GM12878 (cell line): ENCODE measurements around the gene KLF6. TPM values are rescaled to one million over a fixed set of nuclear protein-coding genes. Genes with fewer than 3 reads are reported as not detected.

Experiments
- ASH2L ChIP-seq: fragments of 300-600, 200-600 bp; sonication (generic); IDR thresholded peaks from 2 replicates; pipeline ENCODE4 v1.6.1; 2017; ENCODE audit warnings: low read depth, mild to moderate bottlenecking, borderline replicate concordance
- ATF7 ChIP-seq: fragments of 450-650 bp; IDR thresholded peaks from 2 replicates; pipeline ENCODE4 v1.6.1; 2016; ENCODE audit warnings: low read depth, mild to moderate bottlenecking
- BCL11A ChIP-seq: IDR thresholded peaks from 2 replicates; pipeline ENCODE4 v1.6.1; 2011; ENCODE audit warnings: low read depth, low read length
- BCLAF1 ChIP-seq: fragments of 450-650 bp; IDR thresholded peaks from 2 replicates; pipeline ENCODE4 v1.6.1; 2017; ENCODE audit warnings: antibody characterized with exemption, mild to moderate bottlenecking, moderate library complexity
- BRCA1 ChIP-seq: IDR thresholded peaks from 2 replicates; pipeline ENCODE4 v1.6.1; 2011; ENCODE audit warnings: low read depth, low read length, improper control_type of control experiment
- ETV6 ChIP-seq, 2 experiments: fragments of 450-650 bp in 1 of 2; IDR thresholded peaks in 1 of 2; conservative IDR thresholded peaks in 1 of 2; 2 replicates each; pipeline ENCODE4 v1.6.1; 2014; ENCODE audit warnings: antibody characterized with exemption in 1 of 2, borderline replicate concordance in 1 of 2, low read depth in 1 of 2, mild to moderate bottlenecking in 1 of 2, moderate library complexity in 1 of 2
- GABPA ChIP-seq: IDR thresholded peaks from 2 replicates; pipeline ENCODE4 v1.6.1; 2014; ENCODE audit warnings: antibody characterized with exemption, low read depth, mild to moderate bottlenecking, inconsistent platforms
- MEF2A ChIP-seq: IDR thresholded peaks from 2 replicates; pipeline ENCODE4 v1.6.1; 2011; ENCODE audit warnings: low read depth, mild to moderate bottlenecking, low read length, moderate library complexity; ENCODE audit not compliant: insufficient read depth
- MYB ChIP-seq: fragments of 150-350 bp; IDR thresholded peaks from 2 replicates; pipeline ENCODE4 v1.6.1; 2014; ENCODE audit warnings: mild to moderate bottlenecking, low read depth, low read length, borderline replicate concordance
- NR2C2 ChIP-seq: IDR thresholded peaks from 2 replicates; pipeline ENCODE4 v1.6.1; 2011; ENCODE audit warnings: borderline replicate concordance, low read depth; ENCODE audit not compliant: control insufficient read depth, insufficient read length
- PAX5 ChIP-seq: IDR thresholded peaks from 2 replicates; pipeline ENCODE4 v1.6.1; 2011; ENCODE audit warnings: low read depth, low read length, borderline replicate concordance
- PBX3 ChIP-seq: IDR thresholded peaks from 2 replicates; pipeline ENCODE4 v1.6.1; 2011; ENCODE audit warnings: mild to moderate bottlenecking, low read depth, low read length, moderate library complexity; ENCODE audit not compliant: insufficient replicate concordance
- POLR2AphosphoS5 ChIP-seq: IDR thresholded peaks from 2 replicates; pipeline ENCODE4 v1.6.1; 2011; ENCODE audit warnings: mild to moderate bottlenecking, low read length, inconsistent platforms
- RAD51 ChIP-seq: fragments of 450-650 bp; IDR thresholded peaks from 2 replicates; pipeline ENCODE4 v1.6.1; 2016; ENCODE audit warnings: moderate library complexity, mild to moderate bottlenecking, inconsistent platforms
- RCOR1 ChIP-seq: conservative IDR thresholded peaks from 2 replicates; pipeline ENCODE4 v1.6.1; 2012; ENCODE audit warnings: low read depth, low read length, improper control_type of control experiment
- RUNX3 ChIP-seq: IDR thresholded peaks from 2 replicates; pipeline ENCODE4 v1.6.1; 2012; ENCODE audit warnings: low read length, inconsistent platforms
- SIX5 ChIP-seq: IDR thresholded peaks from 2 replicates; pipeline ENCODE4 v1.6.1; 2011; ENCODE audit warnings: mild to moderate bottlenecking, low read depth, low read length, moderate library complexity; ENCODE audit not compliant: severe bottlenecking
- SKIL ChIP-seq: fragments of 450-650 bp; IDR thresholded peaks from 2 replicates; pipeline ENCODE4 v1.6.1; 2017; ENCODE audit warnings: mild to moderate bottlenecking, low read depth, inconsistent platforms; ENCODE audit not compliant: poor library complexity, severe bottlenecking
- TAF1 ChIP-seq: IDR thresholded peaks from 2 replicates; pipeline ENCODE4 v1.6.1; 2011; ENCODE audit warnings: mild to moderate bottlenecking, low read depth, low read length, borderline replicate concordance
- TBL1XR1 ChIP-seq: IDR thresholded peaks from 2 replicates; pipeline ENCODE4 v1.6.1; 2012; ENCODE audit warnings: low read depth, low read length, improper control_type of control experiment
- ZBTB33 ChIP-seq: fragments of 450-650 bp; IDR thresholded peaks from 2 replicates; pipeline ENCODE4 v1.6.1; 2017; ENCODE audit warnings: mild to moderate bottlenecking
- ZNF217 ChIP-seq: fragments of 450-650 bp; IDR thresholded peaks from 2 replicates; pipeline ENCODE4 v1.6.1; 2017; ENCODE audit warnings: antibody characterized with exemption, mild to moderate bottlenecking
- ZNF24 ChIP-seq: fragments of 450-650 bp; IDR thresholded peaks from 2 replicates; pipeline ENCODE4 v1.6.1; 2017; ENCODE audit warnings: antibody characterized with exemption, mild to moderate bottlenecking
- polyA plus RNA-seq, 11 experiments: library from polyadenylated mRNA; depleted of rRNA in 4 of 11; unstranded in 6 of 11; stranded (reverse) in 5 of 11; fragments of >200 nt; fragmentation: Nextera tagmentation in 4 of 11; fragmentation: Illumina TruSeq in 1 of 11; extraction: Ambion mirVana in 4 of 11; extraction: Trizol in 1 of 11; gene quantifications; 1 replicate in 1 of 11; 2 replicates in 10 of 11; pipeline versions ENCODE4 v1.2.1 to v1.2.3, GENCODE V29; 2011 to 2016; ENCODE audit warnings: inconsistent platforms in 2 of 11, missing spikeins in 2 of 11, low read depth in 1 of 11
- total RNA-seq, 4 experiments: library from RNA; depleted of rRNA in 3 of 4; stranded (reverse); fragments of >200 nt in 3 of 4; fragmentation: Illumina TruSeq in 1 of 4; extraction: Trizol in 1 of 4; gene quantifications; 2 replicates each; pipeline versions ENCODE4 v1.2.1 to v1.2.3, GENCODE V29; 2013 to 2021

KLF6 gene
- total and polyA plus RNA-seq, 10 of the 15 experiments (the other 5 are each of a cell fraction or from before 2014, with no cell fraction given) = 7.4 to 54.1 (median 23.5) TPM

- TF ChIP-seq SKIL (no peak), ETV6 (conservative IDR thresholded peaks at IDR 0.05 in 1 of 2, IDR thresholded peaks at IDR 0.05 in 1 of 2; ENCODE audit: borderline replicate concordance in 1 of 2, low read depth in 1 of 2) (no peak), TBL1XR1 (no peak), TAF1 (0 out of 2 replicates have a peak, but pooled peaks have one; percentile 28), RUNX3 (no peak), RCOR1 (no peak), BRCA1 (no peak), MYB (no peak), ZNF217 (no peak), ATF7 (no peak), ZNF24 (no peak), MEF2A (no peak), SIX5 (no peak), GABPA (no peak), PBX3 (no peak), POLR2AphosphoS5 (peak; percentile 68), ZBTB33 (no peak), RAD51 (no peak), ASH2L (no peak), BCLAF1 (no peak), NR2C2 (no peak), PAX5 (peak; percentile 13; the same call in 1 of the 2 replicates), BCL11A (no peak)
Measured at GRCh38 chr10:3783682-3784432, 1.2 kb downstream of the KLF6 start (continued).
